GM21423 (cell line): ENCODE measurements around the gene CA10.

ENCODE experiments used
- ATAC-seq: cut with Tn5 transposase; IDR thresholded peaks from one replicate; pipeline ENCODE4 v1.9.1; 2021; ENCODE audit warnings: mild to moderate bottlenecking, moderate library complexity; ENCODE audit not compliant: unreplicated experiment

The CA10 gene

GRCh38 chr17:51661403-51661802 is 497.1 kb downstream of the CA10 start:
- ATAC-seq = no peak

GRCh38 chr17:51660266-51660665 is 498.2 kb downstream of the CA10 start:
- ATAC-seq = no peak

- no peak for ATAC-seq
Measured at GRCh38 chr17:51657224-51657623, 501.3 kb downstream of the CA10 start.

GRCh38 chr17:51653878-51654277 is 504.6 kb downstream of the CA10 start:
- ATAC-seq = no peak

GRCh38 chr17:51652529-51652928 is 506.0 kb downstream of the CA10 start:
- no peak for ATAC-seq

- no peak for ATAC-seq
Measured at GRCh38 chr17:51651513-51652298, 506.8 kb downstream of the CA10 start.

GRCh38 chr17:51650772-51651171 is 507.7 kb downstream of the CA10 start:
- no peak for ATAC-seq

GRCh38 chr17:51650202-51650601 is 508.3 kb downstream of the CA10 start:
- no peak for ATAC-seq

- ATAC-seq = no peak
Measured at GRCh38 chr17:51647826-51648225, 510.7 kb downstream of the CA10 start.

GRCh38 chr17:51647067-51647466 is 511.4 kb downstream of the CA10 start:
- ATAC-seq = no peak

GRCh38 chr17:51646539-51646938 is 512.0 kb downstream of the CA10 start:
- no peak for ATAC-seq

- no peak for ATAC-seq
Measured at GRCh38 chr17:51645056-51645455, 513.5 kb downstream of the CA10 start.

- ATAC-seq = no peak
Measured at GRCh38 chr17:51643702-51644490, 514.6 kb downstream of the CA10 start.

- ATAC-seq = no peak
Measured at GRCh38 chr17:51642029-51642428, 516.5 kb downstream of the CA10 start.

- no peak for ATAC-seq
Measured at GRCh38 chr17:51640108-51640622, 518.3 kb downstream of the CA10 start.

GRCh38 chr17:51638971-51639370 is 519.5 kb downstream of the CA10 start:
- no peak for ATAC-seq

GRCh38 chr17:51636291-51636690 is 522.2 kb downstream of the CA10 start:
- no peak for ATAC-seq

GRCh38 chr17:51630101-51630671 is 528.3 kb downstream of the CA10 start:
- ATAC-seq = no peak

- no peak for ATAC-seq
Measured at GRCh38 chr17:51629232-51629631, 529.3 kb downstream of the CA10 start.

- no peak for ATAC-seq
Measured at GRCh38 chr17:51627779-51628178, 530.7 kb downstream of the CA10 start.

GRCh38 chr17:51618476-51618875 is 540.0 kb downstream of the CA10 start:
- ATAC-seq = no peak

GRCh38 chr17:51617986-51618385 is 540.5 kb downstream of the CA10 start:
- ATAC-seq = no peak
